CD4-positive, alpha-beta T cell (primary cell): ENCODE data around the gene FBN2. TPM values are rescaled to one million over a fixed set of nuclear protein-coding genes. Genes with fewer than 3 reads are reported as not detected.

Experiments used
- ATAC-seq: fragments of 200-7000 bp; cut with Tn5 transposase; one replicate; pipeline ENCODE4 v1.10.0; 2022; ENCODE audit warnings: mild to moderate bottlenecking; ENCODE audit not compliant: poor library complexity
- CTCF ChIA-PET: fragments of 350-600 bp; sonication (Branson Sonifier 250); formaldehyde crosslinking; loops from one replicate; lab custom pipeline; 2021; ENCODE audit warnings: antibody characterized with exemption, inconsistent platforms; lab: Charles Lee
- POLR2A ChIA-PET: fragments of 350-600 bp; sonication (Branson Sonifier 250); formaldehyde crosslinking; loops from one replicate; lab custom pipeline; 2021; ENCODE audit warnings: antibody characterized with exemption, inconsistent platforms; lab: Charles Lee
- DNase-seq, 14 experiments: peaks; one replicate each; pipeline ENCODE4 v3.0.0-alpha.2; 2013 to 2020; ENCODE audit warnings: mixed read lengths in 2 of 14
- H3K27ac ChIP-seq, 2 donors: one replicate each; pipeline versions ENCODE4 v1.5.1 to v1.7.0; 2013; ENCODE audit warnings: low read length in 2 of 2, low read depth in 1 of 2, mild to moderate bottlenecking in 1 of 2
- H3K27me3 ChIP-seq, 2 experiments: 1 replicate in 1 of 2; 2 replicates in 1 of 2; pipeline versions ENCODE4 v1.6.1 to v1.7.0; 2013; ENCODE audit warnings: low read length in 2 of 2, control low read depth in 1 of 2, mild to moderate bottlenecking in 1 of 2, moderate library complexity in 1 of 2; ENCODE audit not compliant: insufficient read depth in 2 of 2, control insufficient read depth in 1 of 2
- H3K36me3 ChIP-seq: one replicate; pipeline ENCODE4 v1.6.1; 2013; ENCODE audit warnings: low read length, control low read depth; ENCODE audit not compliant: insufficient read depth
- H3K4me1 ChIP-seq: one replicate; pipeline ENCODE4 v1.6.1; 2013; ENCODE audit warnings: low read length, control low read depth; ENCODE audit not compliant: insufficient read depth
- H3K4me3 ChIP-seq: one replicate; pipeline ENCODE4 v1.5.1; 2013; ENCODE audit warnings: mild to moderate bottlenecking, low read length, moderate library complexity
- H3K9me3 ChIP-seq, 2 experiments: 1 replicate in 1 of 2; 2 replicates in 1 of 2; pipeline versions ENCODE4 v1.6.1 to v1.7.0; 2013; ENCODE audit warnings: low read length in 2 of 2, mild to moderate bottlenecking in 2 of 2, control low read depth in 1 of 2, moderate library complexity in 1 of 2; ENCODE audit not compliant: control insufficient read depth in 1 of 2, insufficient read depth in 1 of 2
- H3K27ac Mint-ChIP-seq: one replicate; pipeline ENCODE4 v1.8.0; 2020; ENCODE audit warnings: mixed read lengths
- H3K27me3 Mint-ChIP-seq: one replicate; pipeline ENCODE4 v1.8.0; 2021; ENCODE audit warnings: mixed read lengths
- H3K36me3 Mint-ChIP-seq: one replicate; pipeline ENCODE4 v1.8.0; 2021; ENCODE audit warnings: low read depth, mixed read lengths
- H3K4me1 Mint-ChIP-seq: one replicate; pipeline ENCODE4 v1.8.0; 2021; ENCODE audit warnings: low read depth, mixed read lengths
- H3K4me3 Mint-ChIP-seq: one replicate; pipeline ENCODE4 v1.8.0; 2020; ENCODE audit warnings: mild to moderate bottlenecking, mixed read lengths
- H3K9me3 Mint-ChIP-seq: one replicate; pipeline ENCODE4 v1.8.0; 2020; ENCODE audit warnings: mixed read lengths
- CTCF ChIP-seq: fragments of 200-600 bp; IDR thresholded peaks from one replicate; pipeline ENCODE4 v1.8.0; 2022; ENCODE audit warnings: antibody characterized with exemption, mild to moderate bottlenecking
- intact Hi-C, 2 experiments: fragments of 100-400 bp; cut with DNase I in 1 of 2; cut with micrococcal nuclease in 1 of 2; formaldehyde crosslinking; loops; one replicate each; pipeline versions ENCODE4 v1.15.1 to v1.9.0; 2023 to 2025; cut with DNase I, micrococcal nuclease
- total RNA-seq, 174 experiments: library from RNA in 2 of 174; stranded (reverse) in 2 of 174; gene quantifications; one replicate each; pipeline ENCODE4 v1.2.3 and lab custom pipeline; 2021 to 2026

Gene FBN2
- total RNA-seq, 2 experiments from 2014 or later = 0.06 TPM; not detected in 1

- H3K36me3 ChIP-seq = no peaks in the 10 kb centered on the region
- no peaks in the 10 kb centered on the region for H3K4me1 Mint-ChIP-seq
- ATAC-seq = no peak
- no peaks in the 10 kb centered on the region for H3K9me3 ChIP-seq
- H3K27ac ChIP-seq = no peak overlapping the region
- H3K9me3 Mint-ChIP-seq = peaks cover 2% of the 10 kb centered on the region
- no peaks in the 10 kb centered on the region for H3K36me3 Mint-ChIP-seq
- no peaks in the 10 kb centered on the region for H3K4me1 ChIP-seq
- H3K27ac Mint-ChIP-seq = no peak overlapping the region
- no peak overlapping the region for H3K4me3 Mint-ChIP-seq
- no peak overlapping the region for H3K4me3 ChIP-seq
- ChIA-PET POLR2A (no interaction called here), CTCF (no interaction called here)
- DNase-seq = no peak
- intact Hi-C loops = no loop called here
- no peak for TF ChIP-seq CTCF
- no peaks in the 10 kb centered on the region for H3K27me3 ChIP-seq
- no peaks in the 10 kb centered on the region for H3K27me3 Mint-ChIP-seq
Measured at GRCh38 chr5:128472036-128472435, 66.0 kb downstream of the FBN2 start.

GRCh38 chr5:128470663-128471062 lies 67.4 kb downstream of the FBN2 start:
- H3K4me1 Mint-ChIP-seq = no peaks in the 10 kb centered on the region
- H3K9me3 ChIP-seq = no peaks in the 10 kb centered on the region
- H3K4me3 Mint-ChIP-seq = no peak overlapping the region
- H3K36me3 ChIP-seq = no peaks in the 10 kb centered on the region
- H3K4me3 ChIP-seq = no peak overlapping the region
- ChIA-PET CTCF (no interaction called here), POLR2A (no interaction called here)
- H3K4me1 ChIP-seq = no peaks in the 10 kb centered on the region
- no peaks in the 10 kb centered on the region for H3K27me3 ChIP-seq
- H3K27me3 Mint-ChIP-seq = no peaks in the 10 kb centered on the region
- no peak for ATAC-seq
- TF ChIP-seq CTCF = no peak
- no peak overlapping the region for H3K27ac Mint-ChIP-seq
- H3K36me3 Mint-ChIP-seq = no peaks in the 10 kb centered on the region
- no peak for DNase-seq
- intact Hi-C loops = no loop called here
- peaks cover 2% of the 10 kb centered on the region for H3K9me3 Mint-ChIP-seq
- no peak overlapping the region for H3K27ac ChIP-seq

- Mint-ChIP-seq H3K27ac (no peak overlapping the region), H3K27me3 (no peaks in the 10 kb centered on the region), H3K9me3 (peaks cover 2% of the 10 kb centered on the region), H3K4me1 (no peaks in the 10 kb centered on the region), H3K4me3 (no peak overlapping the region), H3K36me3 (no peaks in the 10 kb centered on the region)
- DNase-seq = no peak
- Histone ChIP-seq H3K36me3 (no peaks in the 10 kb centered on the region), H3K4me3 (no peak overlapping the region), H3K27me3 (no peaks in the 10 kb centered on the region), H3K27ac (no peak overlapping the region), H3K4me1 (no peaks in the 10 kb centered on the region), H3K9me3 (no peaks in the 10 kb centered on the region)
- ATAC-seq = no peak
- CTCF ChIA-PET = no interaction called here
- POLR2A ChIA-PET = no interaction called here
- TF ChIP-seq CTCF = no peak
- intact Hi-C loops = no loop called here
Measured at GRCh38 chr5:128469912-128470311, 68.1 kb downstream of the FBN2 start.
